GM19468 (cell line): ENCODE data around the gene HAGH.

Experiments used
- ATAC-seq: cut with Tn5 transposase; IDR thresholded peaks from one replicate; pipeline ENCODE4 v1.9.1; 2021; ENCODE audit warnings: mild to moderate bottlenecking, moderate library complexity, moderate number of reproducible peaks; ENCODE audit not compliant: unreplicated experiment; ENCODE audit errors: extremely low read depth

HAGH gene

GRCh38 chr16:1776672-1776955, 50.0 kb downstream of the HAGH start:
- no peak for ATAC-seq

GRCh38 chr16:1775846-1776671, 50.6 kb downstream of the HAGH start:
- ATAC-seq, result no peak

GRCh38 chr16:1775006-1775845, 51.4 kb downstream of the HAGH start:
- ATAC-seq, result no peak

GRCh38 chr16:1774448-1774780, 52.2 kb downstream of the HAGH start:
- ATAC-seq, result no peak

GRCh38 chr16:1773703-1774447, 52.8 kb downstream of the HAGH start:
- no peak for ATAC-seq

GRCh38 chr16:1772908-1773702, 53.5 kb downstream of the HAGH start, which contains the start of gene MRPS34:
Gene MRPS34, minus strand, starts transcription at chr16:1773134. Its CDS starts 15 bp downstream, at chr16:1773119.
- peak; percentile 27 for ATAC-seq

- no peak for ATAC-seq
Measured at GRCh38 chr16:1772362-1772907, 54.2 kb downstream of the HAGH start, which contains the start of gene EME2. Gene EME2, plus strand, starts transcription at chr16:1772810. Its CDS starts 418 bp downstream, at chr16:1773228.

- no peak for ATAC-seq
Measured at GRCh38 chr16:1771864-1772361, 54.7 kb downstream of the HAGH start.

- ATAC-seq, result no peak
Measured at GRCh38 chr16:1771188-1771863, 55.3 kb downstream of the HAGH start, which contains the start of gene NME3. Gene NME3, minus strand, starts transcription at chr16:1771543. Its CDS starts 9 bp downstream, at chr16:1771534.

GRCh38 chr16:1770328-1771187, 56.1 kb downstream of the HAGH start:
- no peak for ATAC-seq

- no peak for ATAC-seq
Measured at GRCh38 chr16:1769402-1770300, 57.0 kb downstream of the HAGH start.

GRCh38 chr16:1768767-1769401, 57.7 kb downstream of the HAGH start:
- no peak for ATAC-seq

GRCh38 chr16:1768061-1768766, 58.4 kb downstream of the HAGH start:
- ATAC-seq, result no peak

GRCh38 chr16:1767116-1767994, 59.3 kb downstream of the HAGH start:
- ATAC-seq, result no peak

- no peak for ATAC-seq
Measured at GRCh38 chr16:1766701-1767100, 59.9 kb downstream of the HAGH start.
